ENCODE measurements around the gene CTR9. TPM values are rescaled to one million over a fixed set of nuclear protein-coding genes. Genes with fewer than 3 reads are reported as not detected.

CTR9 gene
- total and polyA plus RNA-seq, 9 of the 15 experiments (the other 6 are each of a cell fraction or from before 2014, with no cell fraction given), result 25.4 to 79.3 (median 47.3) TPM

DNA sequence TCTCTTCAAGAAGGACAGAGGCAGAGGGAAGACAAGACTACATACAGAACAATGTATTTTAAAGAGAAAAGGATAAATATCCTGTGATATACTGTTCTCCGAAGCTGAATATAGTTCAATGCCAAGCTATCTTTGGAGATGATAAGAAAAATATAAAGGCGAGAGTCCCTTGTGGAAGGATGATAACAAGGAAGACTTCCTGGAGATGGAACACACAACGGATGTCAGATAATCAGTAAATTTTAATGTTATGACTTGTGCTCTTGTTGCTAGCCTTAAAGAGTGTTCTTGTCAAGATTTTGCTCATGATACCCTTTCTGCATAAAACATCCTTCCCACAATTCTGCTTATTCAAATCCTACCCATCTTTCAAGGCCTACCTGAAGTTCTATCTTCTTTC lies 6.8 kb upstream of the CTR9 start (continued):
- TF ChIP-seq, protein P1, sequence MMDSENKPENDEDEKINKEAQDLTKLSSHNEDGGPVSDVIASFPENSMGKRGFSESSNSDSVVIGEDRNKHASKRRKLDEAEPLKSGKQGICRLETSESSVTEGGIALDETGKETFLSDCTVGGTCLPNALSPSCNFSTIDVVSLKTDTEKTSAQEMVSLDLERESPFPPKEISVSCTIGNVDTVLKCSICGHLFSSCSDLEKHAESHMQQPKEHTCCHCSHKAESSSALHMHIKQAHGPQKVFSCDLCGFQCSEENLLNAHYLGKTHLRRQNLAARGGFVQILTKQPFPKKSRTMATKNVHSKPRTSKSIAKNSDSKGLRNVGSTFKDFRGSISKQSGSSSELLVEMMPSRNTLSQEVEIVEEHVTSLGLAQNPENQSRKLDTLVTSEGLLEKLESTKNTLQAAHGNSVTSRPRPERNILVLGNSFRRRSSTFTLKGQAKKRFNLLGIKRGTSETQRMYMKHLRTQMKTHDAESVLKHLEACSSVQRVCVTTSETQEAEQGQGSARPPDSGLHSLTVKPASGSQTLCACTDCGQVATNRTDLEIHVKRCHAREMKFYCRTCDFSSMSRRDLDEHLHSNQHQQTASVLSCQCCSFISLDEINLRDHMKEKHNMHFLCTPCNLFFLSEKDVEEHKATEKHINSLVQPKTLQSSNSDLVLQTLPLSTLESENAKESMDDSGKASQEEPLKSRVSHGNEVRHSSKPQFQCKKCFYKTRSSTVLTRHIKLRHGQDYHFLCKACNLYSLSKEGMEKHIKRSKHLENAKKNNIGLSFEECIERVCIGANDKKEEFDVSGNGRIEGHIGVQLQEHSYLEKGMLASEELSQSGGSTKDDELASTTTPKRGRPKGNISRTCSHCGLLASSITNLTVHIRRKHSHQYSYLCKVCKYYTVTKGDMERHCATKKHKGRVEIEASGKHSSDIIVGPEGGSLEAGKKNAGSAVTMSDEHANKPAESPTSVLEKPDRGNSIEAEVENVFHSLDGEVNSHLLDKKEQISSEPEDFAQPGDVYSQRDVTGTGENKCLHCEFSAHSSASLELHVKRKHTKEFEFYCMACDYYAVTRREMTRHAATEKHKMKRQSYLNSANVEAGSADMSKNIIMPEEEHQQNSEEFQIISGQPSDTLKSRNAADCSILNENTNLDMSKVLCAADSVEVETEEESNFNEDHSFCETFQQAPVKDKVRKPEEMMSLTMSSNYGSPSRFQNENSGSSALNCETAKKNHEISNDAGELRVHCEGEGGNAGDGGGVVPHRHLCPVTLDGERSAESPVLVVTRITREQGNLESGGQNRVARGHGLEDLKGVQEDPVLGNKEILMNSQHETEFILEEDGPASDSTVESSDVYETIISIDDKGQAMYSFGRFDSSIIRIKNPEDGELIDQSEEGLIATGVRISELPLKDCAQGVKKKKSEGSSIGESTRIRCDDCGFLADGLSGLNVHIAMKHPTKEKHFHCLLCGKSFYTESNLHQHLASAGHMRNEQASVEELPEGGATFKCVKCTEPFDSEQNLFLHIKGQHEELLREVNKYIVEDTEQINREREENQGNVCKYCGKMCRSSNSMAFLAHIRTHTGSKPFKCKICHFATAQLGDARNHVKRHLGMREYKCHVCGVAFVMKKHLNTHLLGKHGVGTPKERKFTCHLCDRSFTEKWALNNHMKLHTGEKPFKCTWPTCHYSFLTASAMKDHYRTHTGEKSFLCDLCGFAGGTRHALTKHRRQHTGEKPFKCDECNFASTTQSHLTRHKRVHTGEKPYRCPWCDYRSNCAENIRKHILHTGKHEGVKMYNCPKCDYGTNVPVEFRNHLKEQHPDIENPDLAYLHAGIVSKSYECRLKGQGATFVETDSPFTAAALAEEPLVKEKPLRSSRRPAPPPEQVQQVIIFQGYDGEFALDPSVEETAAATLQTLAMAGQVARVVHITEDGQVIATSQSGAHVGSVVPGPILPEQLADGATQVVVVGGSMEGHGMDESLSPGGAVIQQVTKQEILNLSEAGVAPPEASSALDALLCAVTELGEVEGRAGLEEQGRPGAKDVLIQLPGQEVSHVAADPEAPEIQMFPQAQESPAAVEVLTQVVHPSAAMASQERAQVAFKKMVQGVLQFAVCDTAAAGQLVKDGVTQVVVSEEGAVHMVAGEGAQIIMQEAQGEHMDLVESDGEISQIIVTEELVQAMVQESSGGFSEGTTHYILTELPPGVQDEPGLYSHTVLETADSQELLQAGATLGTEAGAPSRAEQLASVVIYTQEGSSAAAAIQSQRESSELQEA (IDR thresholded peaks at IDR 0.05; ENCODE audit: low read depth), result no peak
- TF ChIP-seq CHCHD3 (CRISPR knock-in tag; IDR thresholded peaks at IDR 0.05) (no peak), SMAD2 (IDR thresholded peaks at IDR 0.05; ENCODE audit: low read depth, low read length) (no peak), EP300 (IDR thresholded peaks at IDR 0.05; ENCODE audit: low read length) (peak; percentile 40; the same call in 1 of the 2 replicates), ZFP36 (IDR thresholded peaks at IDR 0.05; ENCODE audit: low read depth, low read length, partially characterized antibody) (peak; percentile 64), SP1 (CRISPR knock-in tag; IDR thresholded peaks at IDR 0.05) (no peak), ARID1B (IDR thresholded peaks at IDR 0.05) (peak; percentile 70), ZNF347 (CRISPR knock-in tag; IDR thresholded peaks at IDR 0.05; ENCODE audit: low read depth) (no peak), CBFA2T3 (IDR thresholded peaks at IDR 0.05) (peak; percentile 61), SOX6 (IDR thresholded peaks at IDR 0.05) (peak; percentile 46), MEIS2 (IDR thresholded peaks at IDR 0.05; ENCODE audit: partially characterized antibody) (peak; percentile 63), SMARCA4 (IDR thresholded peaks at IDR 0.05) (0 out of 2 replicates have a peak, but pooled peaks have one; percentile 21), ZNF586 (CRISPR knock-in tag; conservative IDR thresholded peaks at IDR 0.05) (no peak), SLC30A9 (CRISPR knock-in tag; IDR thresholded peaks at IDR 0.05) (no peak), U2AF2 (optimal IDR thresholded peaks at IDR 0.05; ENCODE audit: low read depth, low read length) (no peak)
- TF ChIP-seq, protein P2, sequence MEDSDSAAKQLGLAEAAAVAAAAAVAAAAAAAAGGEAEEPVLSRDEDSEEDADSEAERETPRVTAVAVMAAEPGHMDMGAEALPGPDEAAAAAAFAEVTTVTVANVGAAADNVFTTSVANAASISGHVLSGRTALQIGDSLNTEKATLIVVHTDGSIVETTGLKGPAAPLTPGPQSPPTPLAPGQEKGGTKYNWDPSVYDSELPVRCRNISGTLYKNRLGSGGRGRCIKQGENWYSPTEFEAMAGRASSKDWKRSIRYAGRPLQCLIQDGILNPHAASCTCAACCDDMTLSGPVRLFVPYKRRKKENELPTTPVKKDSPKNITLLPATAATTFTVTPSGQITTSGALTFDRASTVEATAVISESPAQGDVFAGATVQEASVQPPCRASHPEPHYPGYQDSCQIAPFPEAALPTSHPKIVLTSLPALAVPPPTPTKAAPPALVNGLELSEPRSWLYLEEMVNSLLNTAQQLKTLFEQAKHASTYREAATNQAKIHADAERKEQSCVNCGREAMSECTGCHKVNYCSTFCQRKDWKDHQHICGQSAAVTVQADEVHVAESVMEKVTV (CRISPR knock-in tag; IDR thresholded peaks at IDR 0.05), result no peak
- TF ChIP-seq, protein P3, sequence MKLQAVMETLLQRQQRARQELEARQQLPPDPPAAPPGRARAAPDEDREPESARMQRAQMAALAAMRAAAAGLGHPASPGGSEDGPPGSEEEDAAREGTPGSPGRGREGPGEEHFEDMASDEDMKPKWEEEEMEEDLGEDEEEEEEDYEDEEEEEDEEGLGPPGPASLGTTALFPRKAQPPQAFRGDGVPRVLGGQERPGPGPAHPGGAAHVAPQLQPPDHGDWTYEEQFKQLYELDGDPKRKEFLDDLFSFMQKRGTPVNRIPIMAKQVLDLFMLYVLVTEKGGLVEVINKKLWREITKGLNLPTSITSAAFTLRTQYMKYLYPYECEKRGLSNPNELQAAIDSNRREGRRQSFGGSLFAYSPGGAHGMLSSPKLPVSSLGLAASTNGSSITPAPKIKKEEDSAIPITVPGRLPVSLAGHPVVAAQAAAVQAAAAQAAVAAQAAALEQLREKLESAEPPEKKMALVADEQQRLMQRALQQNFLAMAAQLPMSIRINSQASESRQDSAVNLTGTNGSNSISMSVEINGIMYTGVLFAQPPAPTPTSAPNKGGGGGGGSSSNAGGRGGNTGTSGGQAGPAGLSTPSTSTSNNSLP (IDR thresholded peaks at IDR 0.05; ENCODE audit: borderline replicate concordance, low read depth, low read length), result 0 out of 2 replicates have a peak, but pooled peaks have one; percentile 10
- TF ChIP-seq, protein P4, sequence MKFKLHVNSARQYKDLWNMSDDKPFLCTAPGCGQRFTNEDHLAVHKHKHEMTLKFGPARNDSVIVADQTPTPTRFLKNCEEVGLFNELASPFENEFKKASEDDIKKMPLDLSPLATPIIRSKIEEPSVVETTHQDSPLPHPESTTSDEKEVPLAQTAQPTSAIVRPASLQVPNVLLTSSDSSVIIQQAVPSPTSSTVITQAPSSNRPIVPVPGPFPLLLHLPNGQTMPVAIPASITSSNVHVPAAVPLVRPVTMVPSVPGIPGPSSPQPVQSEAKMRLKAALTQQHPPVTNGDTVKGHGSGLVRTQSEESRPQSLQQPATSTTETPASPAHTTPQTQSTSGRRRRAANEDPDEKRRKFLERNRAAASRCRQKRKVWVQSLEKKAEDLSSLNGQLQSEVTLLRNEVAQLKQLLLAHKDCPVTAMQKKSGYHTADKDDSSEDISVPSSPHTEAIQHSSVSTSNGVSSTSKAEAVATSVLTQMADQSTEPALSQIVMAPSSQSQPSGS (CRISPR knock-in tag; IDR thresholded peaks at IDR 0.05), result no peak
